A549 treated with CpdA at 1 μM for 4 hours (cell line): ENCODE measurements around the gene MINDY4. TPM values are rescaled to one million over a fixed set of nuclear protein-coding genes. Genes with fewer than 3 reads are reported as not detected.

Source experiments
- total RNA-seq: library from RNA; stranded (reverse); fragments of 200-300 nt; extraction: Qiagen RNA extraction; gene quantifications from 5 replicates; pipeline ENCODE4 v1.2.3, GENCODE V29; 2022; ENCODE audit warnings: low read depth

The MINDY4 gene
- 2.8 to 3.0 TPM (median 3.0 TPM) in 5 replicates for total RNA-seq

GRCh38 chr7:30771174-30771879 lies at the start of gene MINDY4:
Gene MINDY4, plus strand, starts transcription at chr7:30771417. Its CDS starts 77 bp downstream, at chr7:30771494.

GRCh38 chr7:30751696-30752273 lies 19.4 kb upstream of the MINDY4 start, which contains the start of gene INMT:
Gene INMT, plus strand, starts transcription at chr7:30752135. Its CDS starts 16 bp downstream, at chr7:30752151.

GRCh38 chr7:30911561-30911969 lies 140.3 kb downstream of the MINDY4 start, which contains the start of gene AQP1:
Gene AQP1, plus strand, starts transcription at chr7:30911853. Its CDS starts 57 bp downstream, at chr7:30911910.

Other genes starting within 250 kb of the MINDY4 start
- gene GARS1, start 176.5 kb upstream of the MINDY4 start, total RNA-seq = 147 to 180 TPM (median 152 TPM) in 5 replicates
- 0.03 TPM in 1 of 5 replicates, not detected in the others for gene CRHR2, start 89.0 kb upstream of the MINDY4 start, total RNA-seq
- gene INMT, start 19.3 kb upstream of the MINDY4 start, total RNA-seq = not detected in 5 replicates
- gene AQP1, start 140.4 kb downstream of the MINDY4 start, total RNA-seq = 0.36 to 0.70 TPM (median 0.45 TPM) in 5 replicates
- not detected in 5 replicates for gene GHRHR, start 192.5 kb downstream of the MINDY4 start, total RNA-seq